ENCODE data around the gene ANKRD23.

- TF ChIP-seq CTCF (CRISPR knock-in tag; IDR thresholded peaks at IDR 0.05) = no peak
- TF ChIP-seq ATF3 (CRISPR knock-in tag; IDR thresholded peaks at IDR 0.05) = no peak
- TF ChIP-seq CBFB (CRISPR knock-in tag; IDR thresholded peaks at IDR 0.05) = no peak
- no peak for TF ChIP-seq ZNF788 (CRISPR knock-in tag; IDR thresholded peaks at IDR 0.05; ENCODE audit: borderline replicate concordance)
Observed at GRCh38 chr2:96801786-96802595, 41.8 kb downstream of the ANKRD23 start.

All from HepG2 (cell line).